ENCODE measurements around the gene YTHDC2. TPM values are rescaled to one million over a fixed set of nuclear protein-coding genes. Genes with fewer than 3 reads are reported as not detected.

YTHDC2 gene
- total RNA-seq, 2 donors from 2014 or later = 25.6 to 27.4 TPM

- Mint-ChIP-seq H3K9me3 (no peaks in the 10 kb centered on the region), H3K4me1 (no peaks in the 10 kb centered on the region), H3K36me3 (ENCODE audit: low read depth) (peaks cover 37% of the 10 kb centered on the region), H3K4me3 (no peak overlapping the region), H3K27me3 (ENCODE audit: insufficient read depth) (no peaks in the 10 kb centered on the region), H3K27ac (peak overlapping the region; percentile 18)
- TF ChIP-seq, protein P1, sequence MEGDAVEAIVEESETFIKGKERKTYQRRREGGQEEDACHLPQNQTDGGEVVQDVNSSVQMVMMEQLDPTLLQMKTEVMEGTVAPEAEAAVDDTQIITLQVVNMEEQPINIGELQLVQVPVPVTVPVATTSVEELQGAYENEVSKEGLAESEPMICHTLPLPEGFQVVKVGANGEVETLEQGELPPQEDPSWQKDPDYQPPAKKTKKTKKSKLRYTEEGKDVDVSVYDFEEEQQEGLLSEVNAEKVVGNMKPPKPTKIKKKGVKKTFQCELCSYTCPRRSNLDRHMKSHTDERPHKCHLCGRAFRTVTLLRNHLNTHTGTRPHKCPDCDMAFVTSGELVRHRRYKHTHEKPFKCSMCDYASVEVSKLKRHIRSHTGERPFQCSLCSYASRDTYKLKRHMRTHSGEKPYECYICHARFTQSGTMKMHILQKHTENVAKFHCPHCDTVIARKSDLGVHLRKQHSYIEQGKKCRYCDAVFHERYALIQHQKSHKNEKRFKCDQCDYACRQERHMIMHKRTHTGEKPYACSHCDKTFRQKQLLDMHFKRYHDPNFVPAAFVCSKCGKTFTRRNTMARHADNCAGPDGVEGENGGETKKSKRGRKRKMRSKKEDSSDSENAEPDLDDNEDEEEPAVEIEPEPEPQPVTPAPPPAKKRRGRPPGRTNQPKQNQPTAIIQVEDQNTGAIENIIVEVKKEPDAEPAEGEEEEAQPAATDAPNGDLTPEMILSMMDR (conservative IDR thresholded peaks at IDR 0.05) = no peak
- Histone ChIP-seq H3K4me1 (ENCODE audit: control insufficient read depth, insufficient read depth, low read length) (no peaks in the 10 kb centered on the region), H3K27ac (ENCODE audit: low read depth, low read length) (no peak overlapping the region), H3K27me3 (ENCODE audit: control insufficient read depth, insufficient read depth, low read length, poor library complexity, severe bottlenecking) (no peaks in the 10 kb centered on the region), H3K9ac (ENCODE audit: extremely low read depth, low read length, poor library complexity, severe bottlenecking) (no peak overlapping the region), H3K9me3 (ENCODE audit: control insufficient read depth, low read length) (no peaks in the 10 kb centered on the region), H3K4me3 (ENCODE audit: low read length) (no peak overlapping the region), H3K36me3 (ENCODE audit: control insufficient read depth, insufficient read depth, low read length) (peaks cover 61% of the 10 kb centered on the region)
- DNase-seq = no peak
- WGBS, 2 experiments (ENCODE audit: insufficient coverage in 1 of 2, insufficient read length in 1 of 2) = 98% methylated on average over 3 of the region's 3 CpGs; no CpG with 5 or more reads in 1 of the 2 experiments
These were observed 33.2 kb downstream of the YTHDC2 start for GRCh38 chr5:113546703-113547183.

- TF ChIP-seq, protein P1 (conservative IDR thresholded peaks at IDR 0.05) = no peak
- 95 to 100% methylated on average over 1 of the region's 2 CpGs for WGBS, 2 experiments (ENCODE audit: insufficient coverage in 1 of 2, insufficient read length in 1 of 2)
- H3K9ac ChIP-seq (ENCODE audit: extremely low read depth, low read length, poor library complexity, severe bottlenecking) = no peak overlapping the region
- H3K4me1 Mint-ChIP-seq = no peaks in the 10 kb centered on the region
- no peaks in the 10 kb centered on the region for H3K27me3 Mint-ChIP-seq (ENCODE audit: insufficient read depth)
- H3K27ac Mint-ChIP-seq = no peak overlapping the region
- no peak for DNase-seq
- no peaks in the 10 kb centered on the region for H3K4me1 ChIP-seq (ENCODE audit: control insufficient read depth, insufficient read depth, low read length)
- H3K36me3 ChIP-seq (ENCODE audit: control insufficient read depth, insufficient read depth, low read length) = peaks cover 61% of the 10 kb centered on the region
- H3K4me3 ChIP-seq (ENCODE audit: low read length) = no peak overlapping the region
- H3K27me3 ChIP-seq (ENCODE audit: control insufficient read depth, insufficient read depth, low read length, poor library complexity, severe bottlenecking) = no peaks in the 10 kb centered on the region
- H3K9me3 Mint-ChIP-seq = no peaks in the 10 kb centered on the region
- no peaks in the 10 kb centered on the region for H3K9me3 ChIP-seq (ENCODE audit: control insufficient read depth, low read length)
- H3K36me3 Mint-ChIP-seq (ENCODE audit: low read depth) = peaks cover 46% of the 10 kb centered on the region
- no peak overlapping the region for H3K27ac ChIP-seq (ENCODE audit: low read depth, low read length)
- no peak overlapping the region for H3K4me3 Mint-ChIP-seq
These were observed 34.9 kb downstream of the YTHDC2 start for GRCh38 chr5:113548396-113548795.

DNA sequence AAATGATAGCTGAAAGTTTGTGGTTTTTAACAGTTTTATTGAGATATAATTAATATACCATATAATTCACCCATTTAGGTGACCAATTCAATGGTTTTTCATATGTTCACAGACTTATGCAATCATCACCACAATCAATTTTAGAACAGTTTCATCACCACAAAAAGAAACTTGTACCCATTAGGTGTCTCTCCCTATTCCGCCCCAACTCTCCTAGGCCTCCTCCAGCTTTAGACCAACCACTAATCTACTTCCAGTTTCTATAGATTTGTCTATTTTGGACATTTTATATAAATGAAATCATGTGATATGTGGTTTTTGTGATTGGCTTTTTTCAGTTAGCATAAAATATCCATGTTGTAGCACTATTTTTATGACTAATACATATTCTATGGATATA, 38.6 kb downstream of the YTHDC2 start:
- DNase-seq = no peak
- Histone ChIP-seq H3K9me3 (ENCODE audit: control insufficient read depth, low read length) (no peaks in the 10 kb centered on the region), H3K4me1 (ENCODE audit: control insufficient read depth, insufficient read depth, low read length) (no peaks in the 10 kb centered on the region), H3K27ac (ENCODE audit: low read depth, low read length) (no peak overlapping the region), H3K4me3 (ENCODE audit: low read length) (no peak overlapping the region), H3K9ac (ENCODE audit: extremely low read depth, low read length, poor library complexity, severe bottlenecking) (no peak overlapping the region), H3K27me3 (ENCODE audit: control insufficient read depth, insufficient read depth, low read length, poor library complexity, severe bottlenecking) (no peaks in the 10 kb centered on the region), H3K36me3 (ENCODE audit: control insufficient read depth, insufficient read depth, low read length) (peaks cover 71% of the 10 kb centered on the region)
- H3K4me3 Mint-ChIP-seq = no peak overlapping the region
- H3K27ac Mint-ChIP-seq = no peak overlapping the region
- H3K9me3 Mint-ChIP-seq = no peaks in the 10 kb centered on the region
- TF ChIP-seq, protein P1 (conservative IDR thresholded peaks at IDR 0.05) = no peak
- no peaks in the 10 kb centered on the region for H3K27me3 Mint-ChIP-seq (ENCODE audit: insufficient read depth)
- peaks cover 35% of the 10 kb centered on the region for H3K36me3 Mint-ChIP-seq (ENCODE audit: low read depth)
- 100% methylated on average over 1 of the region's 1 CpG; no CpG with 5 or more reads in 1 of the 2 experiments for WGBS, 2 experiments (ENCODE audit: insufficient coverage in 1 of 2, insufficient read length in 1 of 2)
- H3K4me1 Mint-ChIP-seq = no peaks in the 10 kb centered on the region
